ENCODE data around the gene SUGCT.
A peak's percentile ranks its signal among the peaks of the same experiment; 100 is the strongest.

Gene SUGCT

GRCh38 chr7:40879941-40880543, 745.2 kb downstream of the SUGCT start:
- no peak overlapping the region for H3K4me3 ChIP-seq (ENCODE audit: low read depth, low read length)
- TF ChIP-seq CTCF (IDR thresholded peaks at IDR 0.05; ENCODE audit: low read depth, low read length, missing control alignments): no peak
- in situ Hi-C loops (cut with HindIII; ENCODE audit: low sequenced_read_pairs): no loop called here
- DNase-seq (ENCODE audit: low read depth): no peak

GRCh38 chr7:40880581-40880980, 745.8 kb downstream of the SUGCT start:
- no peak for TF ChIP-seq CTCF (IDR thresholded peaks at IDR 0.05; ENCODE audit: low read depth, low read length, missing control alignments)
- DNase-seq (ENCODE audit: low read depth): no peak
- in situ Hi-C loops (cut with HindIII; ENCODE audit: low sequenced_read_pairs): no loop called here
- no peak overlapping the region for H3K4me3 ChIP-seq (ENCODE audit: low read depth, low read length)

GRCh38 chr7:40881405-40881926, 746.7 kb downstream of the SUGCT start:
- H3K4me3 ChIP-seq (ENCODE audit: low read depth, low read length): no peak overlapping the region
- TF ChIP-seq CTCF (IDR thresholded peaks at IDR 0.05; ENCODE audit: low read depth, low read length, missing control alignments): no peak
- DNase-seq (ENCODE audit: low read depth): no peak
- in situ Hi-C loops (cut with HindIII; ENCODE audit: low sequenced_read_pairs): no loop called here

- no peak overlapping the region for H3K4me3 ChIP-seq (ENCODE audit: low read depth, low read length)
- no peak for DNase-seq (ENCODE audit: low read depth)
- in situ Hi-C loops (cut with HindIII; ENCODE audit: low sequenced_read_pairs): no loop called here
- TF ChIP-seq CTCF (IDR thresholded peaks at IDR 0.05; ENCODE audit: low read depth, low read length, missing control alignments): no peak
These were observed 747.4 kb downstream of the SUGCT start for GRCh38 chr7:40882071-40882658.

GRCh38 chr7:40883826-40884225, 749.0 kb downstream of the SUGCT start:
- DNase-seq (ENCODE audit: low read depth): no peak
- no peak overlapping the region for H3K4me3 ChIP-seq (ENCODE audit: low read depth, low read length)
- in situ Hi-C loops (cut with HindIII; ENCODE audit: low sequenced_read_pairs): no loop called here
- no peak for TF ChIP-seq CTCF (IDR thresholded peaks at IDR 0.05; ENCODE audit: low read depth, low read length, missing control alignments)

- in situ Hi-C loops (cut with HindIII; ENCODE audit: low sequenced_read_pairs): no loop called here
- DNase-seq (ENCODE audit: low read depth): peak; percentile 64
- TF ChIP-seq CTCF (IDR thresholded peaks at IDR 0.05; ENCODE audit: low read depth, low read length, missing control alignments): no peak
- no peak overlapping the region for H3K4me3 ChIP-seq (ENCODE audit: low read depth, low read length)
These were observed 749.4 kb downstream of the SUGCT start for GRCh38 chr7:40884241-40884640.

Measured in astrocyte of the cerebellum (primary cell).